DMS 273 (cell line): ENCODE results near the gene CRYGD.
"Not testable (repeated sequence)": the region's sequence is repeated elsewhere in the genome, so short reads cannot be mapped to it uniquely, and the experiment has no call there.

ENCODE experiments used
- DNase-seq: peaks from one replicate; lab custom pipeline; 2025; ENCODE audit not compliant: unreplicated experiment; lab: John Stamatoyannopoulos, UW

The CRYGD gene

DNA sequence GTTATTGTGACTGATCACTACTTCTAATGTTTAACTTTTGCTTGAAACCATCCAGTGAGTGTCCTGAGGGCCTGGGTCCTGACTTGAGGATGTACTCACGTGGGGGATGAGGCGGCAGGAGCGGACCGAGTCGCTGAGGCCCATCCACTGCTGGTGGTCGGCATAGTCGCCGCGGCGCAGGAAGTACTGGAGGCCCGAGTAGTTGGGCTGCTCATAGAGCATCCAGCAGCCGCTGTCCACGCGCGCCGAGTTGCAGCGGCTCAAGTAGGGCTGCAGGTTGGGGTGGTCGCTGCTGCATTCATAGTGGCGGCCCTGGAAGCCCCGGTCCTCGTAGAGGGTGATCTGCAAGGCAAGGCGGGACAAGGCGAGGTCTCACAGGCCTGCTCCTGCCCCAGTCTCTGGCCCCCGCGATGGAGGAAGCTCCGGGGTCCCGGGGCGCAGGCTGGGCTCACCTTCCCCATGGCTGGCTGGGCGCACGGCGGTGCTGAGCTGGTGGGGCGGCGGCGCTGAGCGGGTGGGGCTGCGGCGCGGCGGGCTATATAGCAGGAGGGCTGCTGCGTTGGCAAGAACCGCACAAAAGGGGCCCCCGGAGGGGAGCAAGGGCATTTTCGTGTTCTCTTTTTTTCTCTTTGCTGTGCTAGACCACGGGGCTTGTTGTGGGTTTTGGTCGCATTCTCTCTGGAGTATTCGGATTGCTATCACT lies at the start of gene CRYGD:
Gene CRYGD (minus strand): TSS at position 512 of the 703 bp plus-strand sequence. CDS start 51 bp downstream, at position 461.
- not testable (repeated sequence) for DNase-seq

DNA sequence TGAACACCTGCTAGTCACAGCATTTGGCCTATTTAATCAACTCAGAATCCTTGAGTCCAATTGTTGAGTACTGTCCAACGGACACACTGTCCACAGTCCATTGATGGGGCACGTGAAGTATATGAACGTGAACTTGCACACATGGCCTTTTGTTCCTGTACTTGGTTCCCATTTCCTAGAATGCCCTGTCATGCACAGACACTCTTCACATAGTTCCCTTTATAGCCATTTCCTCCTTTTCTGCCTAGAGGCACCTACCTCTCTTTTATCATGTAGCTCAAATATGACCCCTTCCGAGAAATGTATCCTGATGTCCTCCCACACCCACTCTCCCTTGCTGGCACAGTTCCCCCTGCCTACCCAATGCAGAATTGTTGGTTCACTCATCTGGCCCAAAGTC lies 47.8 kb upstream of the CRYGD start:
- DNase-seq: no peak

DNA sequence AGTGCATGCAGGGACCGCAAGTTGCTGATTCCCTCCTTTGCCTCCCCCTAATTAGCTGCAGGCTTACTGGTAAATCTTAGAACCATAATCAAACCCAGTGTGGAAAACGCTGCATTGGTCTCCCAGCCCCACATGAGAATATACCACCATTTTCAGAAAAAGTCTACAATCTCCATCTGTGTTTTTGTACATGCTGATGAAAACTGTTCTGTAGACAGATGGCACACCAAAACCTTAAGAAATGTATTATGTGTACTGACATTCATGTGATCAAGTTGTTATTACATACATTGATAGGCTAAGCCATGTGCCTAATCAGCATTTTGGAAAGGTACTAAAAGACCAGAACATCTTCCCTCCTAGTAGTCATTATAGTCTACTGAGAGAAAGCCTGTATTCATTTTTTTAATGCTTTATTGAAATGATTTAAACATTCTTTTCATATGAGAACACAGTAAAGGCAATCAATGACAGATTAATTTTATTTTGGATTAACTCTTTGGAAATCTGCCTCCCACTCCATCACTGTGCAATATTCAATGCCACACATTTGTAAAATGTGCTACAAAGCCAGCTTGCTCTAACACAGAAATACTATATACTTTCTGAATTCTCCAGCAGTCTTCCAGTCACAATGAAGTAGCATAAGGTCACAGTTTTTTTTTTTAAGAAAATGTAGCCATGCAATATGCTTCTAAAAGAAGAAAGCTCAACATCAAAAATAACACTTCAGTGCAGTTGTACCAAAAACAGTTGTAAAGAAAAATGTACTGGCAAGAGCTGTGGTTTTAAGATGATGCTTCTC lies 40.8 kb upstream of the CRYGD start:
- no peak for DNase-seq

DNA sequence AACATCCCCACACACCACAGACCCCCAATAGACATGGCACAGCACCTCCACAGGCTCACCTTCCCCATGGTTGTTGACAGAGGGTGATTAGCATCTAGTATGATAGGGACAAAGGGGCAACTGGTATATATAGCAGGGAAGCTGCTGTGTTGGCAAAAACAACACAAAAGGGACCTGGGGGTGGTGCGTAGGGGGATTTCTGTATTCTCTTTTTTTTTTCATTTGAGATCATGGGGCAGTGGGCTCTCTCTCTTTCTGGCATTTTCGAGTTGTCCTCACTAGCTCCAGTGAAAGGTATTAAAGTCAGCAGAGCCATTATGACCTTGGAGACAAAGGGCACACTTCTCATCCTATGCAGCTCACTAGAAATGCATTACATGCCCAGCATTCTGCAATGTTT lies 39.2 kb upstream of the CRYGD start, which contains the start of gene CRYGA:
Gene CRYGA (minus strand): TSS at position 101 of the 400 bp plus-strand sequence. CDS start 33 bp downstream, at position 68.
- DNase-seq: no peak

DNA sequence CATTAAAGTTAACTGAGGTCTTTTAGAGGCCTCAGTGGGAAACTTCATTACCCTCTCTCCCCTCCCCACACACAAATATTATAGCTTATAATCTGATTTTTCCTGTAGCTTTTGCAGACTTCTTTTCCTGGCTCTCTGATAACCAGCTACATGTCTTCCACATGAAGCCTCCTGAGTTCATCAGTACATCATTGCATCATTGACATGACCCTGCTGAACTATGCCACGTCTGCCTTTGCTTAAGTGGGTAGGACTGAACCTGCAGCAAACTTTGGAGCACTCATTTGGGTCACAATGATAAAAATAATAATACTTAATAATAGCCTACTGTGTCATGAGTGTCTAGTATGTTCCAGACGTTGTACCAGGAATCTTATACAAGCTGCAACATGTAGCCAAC lies 32.1 kb upstream of the CRYGD start:
- no peak for DNase-seq

DNA sequence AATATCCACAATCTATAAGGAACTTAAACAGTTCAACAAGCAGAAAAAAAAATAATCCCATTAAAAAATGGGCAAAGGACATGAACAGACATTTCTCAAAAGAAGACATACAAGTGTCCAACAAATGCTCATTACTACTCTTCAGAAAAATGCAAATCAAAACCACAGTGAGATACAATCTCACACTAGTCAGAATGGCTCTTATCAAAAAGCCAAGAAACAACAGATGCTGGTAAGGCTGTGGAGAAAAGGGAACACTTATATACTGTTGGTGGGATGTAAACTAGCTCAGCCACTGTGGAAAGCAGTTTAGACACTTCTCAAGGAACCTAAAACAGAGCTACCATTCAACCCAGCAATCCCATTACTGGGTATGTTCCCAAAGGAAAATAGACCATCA lies 28.8 kb upstream of the CRYGD start:
- DNase-seq: no peak

DNA sequence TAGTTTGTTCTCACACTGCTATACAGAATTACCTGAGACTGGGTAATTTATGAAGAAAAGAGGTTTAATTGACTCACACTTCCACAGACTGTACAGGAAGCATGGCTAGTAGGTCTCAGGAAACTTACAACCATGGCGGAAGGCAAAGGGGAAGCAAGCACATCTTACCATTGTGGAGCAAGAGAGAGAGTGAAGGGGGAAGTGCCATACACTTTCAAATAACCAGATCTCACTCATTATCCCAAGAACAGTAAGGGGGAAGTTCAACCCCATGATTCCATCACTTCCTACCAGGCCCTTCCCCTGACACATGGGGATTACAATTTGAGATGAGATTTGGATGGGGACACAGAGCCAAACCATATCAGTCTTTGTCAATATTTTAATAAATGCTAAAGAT lies 26.6 kb upstream of the CRYGD start:
- DNase-seq: no peak

DNA sequence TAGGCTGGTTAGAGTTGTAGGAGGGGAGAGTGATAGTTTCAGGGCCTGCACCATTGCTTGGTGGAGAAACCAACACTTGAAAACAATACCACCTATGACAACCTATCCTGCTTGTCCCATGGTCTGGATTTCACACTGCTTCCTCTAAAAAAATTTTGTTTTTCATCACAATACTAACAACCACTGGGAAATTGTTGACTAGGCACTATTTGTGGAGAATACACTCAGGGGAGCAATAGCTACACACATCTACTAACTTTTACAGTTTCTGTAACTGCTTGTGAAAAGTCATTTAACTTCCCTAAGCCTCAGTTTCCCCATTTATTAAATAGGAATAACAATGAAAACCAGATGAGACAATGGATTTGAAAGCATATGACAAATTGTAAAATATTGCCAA lies 25.8 kb upstream of the CRYGD start:
- no peak for DNase-seq

DNA sequence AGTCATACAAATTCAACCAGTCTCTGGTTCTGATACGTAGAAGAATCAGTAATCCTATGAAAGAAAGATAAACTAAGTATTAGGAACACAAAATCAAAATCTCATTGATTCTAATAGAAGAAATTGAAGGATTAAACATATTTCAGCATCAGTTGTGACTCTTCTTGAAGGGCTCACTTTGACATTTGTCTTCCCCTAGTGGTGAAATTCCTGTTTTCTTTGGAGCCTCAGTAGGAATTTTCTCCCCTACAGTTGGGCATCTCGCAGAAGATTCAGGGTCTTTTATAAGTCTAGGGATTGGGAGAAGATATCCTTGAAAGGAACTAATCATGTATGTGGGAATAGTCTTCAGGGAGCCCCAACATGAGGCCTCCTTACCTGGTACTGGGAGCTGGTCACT lies 24.5 kb upstream of the CRYGD start:
- DNase-seq: peak; percentile 7

DNA sequence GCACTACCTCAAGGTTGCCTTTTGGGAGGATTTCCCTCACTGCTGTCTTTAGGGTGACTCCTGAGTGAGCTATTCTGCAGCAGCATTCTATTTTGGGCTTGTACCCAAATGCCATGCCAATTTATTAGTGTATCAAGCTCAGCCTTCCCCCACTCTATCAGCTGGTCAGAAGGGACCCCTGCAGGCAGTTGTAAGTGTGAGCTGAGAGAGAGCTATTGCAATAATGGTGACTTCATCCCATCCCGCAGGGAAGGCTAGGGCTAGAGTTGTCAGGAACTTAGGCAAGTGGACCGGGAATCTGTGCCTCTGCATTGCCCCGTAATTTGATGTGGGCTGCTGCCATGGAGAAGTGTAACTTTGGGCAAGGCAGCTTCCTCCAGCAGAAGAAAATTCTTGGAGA lies 23.4 kb upstream of the CRYGD start:
- DNase-seq: no peak

DNA sequence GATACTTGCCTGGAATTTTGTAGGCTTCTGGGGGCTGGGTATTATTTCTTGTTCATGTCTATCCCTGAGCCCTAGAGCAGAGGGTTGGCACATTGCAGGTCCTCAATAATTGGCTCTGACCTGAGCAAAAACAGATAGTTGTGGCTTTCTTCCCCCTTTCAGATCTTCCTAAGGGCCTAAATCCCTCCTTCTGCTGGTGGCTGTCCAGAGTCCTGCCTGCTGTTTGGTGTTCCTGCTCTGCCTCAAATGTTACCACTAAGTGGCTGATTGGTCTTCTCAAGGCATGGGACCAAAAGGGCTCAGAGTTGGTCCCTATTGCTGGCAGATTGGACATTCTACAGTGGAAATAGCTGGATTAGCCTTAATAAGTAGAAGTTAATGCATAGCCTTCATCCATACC lies 22.7 kb upstream of the CRYGD start:
- no peak for DNase-seq

DNA sequence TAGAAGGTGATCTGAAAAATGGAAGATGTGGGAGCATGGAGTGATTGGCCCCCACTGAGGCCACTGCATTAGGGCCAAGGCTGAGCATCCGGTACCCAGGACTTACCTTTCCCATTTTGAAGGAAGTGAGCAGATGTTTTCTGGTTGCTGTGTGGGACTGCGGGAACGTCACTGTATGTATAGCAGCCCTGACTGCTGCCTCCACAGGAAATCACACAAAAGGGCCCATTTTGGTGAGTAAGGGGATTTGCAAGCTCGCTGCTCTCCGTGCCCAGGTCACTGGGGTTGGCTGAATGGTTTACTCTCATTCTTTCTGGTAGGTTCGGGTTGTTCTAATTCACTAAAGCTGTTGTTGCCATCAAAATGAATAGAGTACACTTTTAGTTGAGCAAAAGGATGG lies 21.7 kb upstream of the CRYGD start, which contains the start of gene CRYGB:
Gene CRYGB (minus strand): TSS at position 153 of the 400 bp plus-strand sequence. CDS start 38 bp downstream, at position 115.
- no peak for DNase-seq

DNA sequence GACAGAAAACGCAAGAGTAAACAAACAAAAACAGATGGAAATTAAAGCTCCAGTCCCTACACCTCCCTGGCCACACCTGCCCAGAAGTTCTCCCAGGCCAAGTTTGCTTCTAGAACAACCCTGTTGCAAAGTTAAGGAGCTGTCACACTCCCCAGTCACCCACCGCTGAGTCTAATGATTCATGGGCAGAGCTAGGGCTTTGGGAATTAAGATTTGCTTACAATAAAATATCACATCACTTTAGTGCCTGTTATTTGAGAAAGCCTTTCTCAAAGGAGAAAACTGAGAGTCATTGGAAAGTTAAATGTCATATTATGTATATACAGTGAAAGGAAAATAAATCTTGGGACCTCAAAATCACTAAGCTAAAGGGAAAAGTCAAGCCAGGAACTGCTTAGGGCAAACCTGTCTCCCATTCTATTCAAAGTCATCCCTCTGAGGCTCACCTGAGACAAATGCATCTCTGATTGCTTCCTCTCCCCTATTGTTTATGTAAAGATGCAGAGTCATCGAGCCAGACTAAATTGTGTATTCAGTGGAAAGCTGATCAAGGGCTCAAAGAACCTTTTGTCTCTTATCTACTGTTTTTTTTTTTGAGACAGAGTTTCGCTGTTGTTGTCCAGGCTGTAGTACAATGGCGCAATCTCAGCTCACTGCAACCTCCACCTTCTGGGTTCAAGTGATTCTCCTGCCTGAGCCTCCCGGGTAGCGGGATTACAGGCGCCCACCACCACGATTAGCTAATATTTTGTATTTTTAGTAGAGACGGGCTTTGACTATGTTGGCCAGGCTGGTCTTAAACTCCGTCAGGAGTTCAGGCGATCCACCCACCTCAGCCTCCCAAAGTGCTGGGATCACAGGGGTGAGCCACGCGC lies 18.8 kb upstream of the CRYGD start:
- no peak for DNase-seq

DNA sequence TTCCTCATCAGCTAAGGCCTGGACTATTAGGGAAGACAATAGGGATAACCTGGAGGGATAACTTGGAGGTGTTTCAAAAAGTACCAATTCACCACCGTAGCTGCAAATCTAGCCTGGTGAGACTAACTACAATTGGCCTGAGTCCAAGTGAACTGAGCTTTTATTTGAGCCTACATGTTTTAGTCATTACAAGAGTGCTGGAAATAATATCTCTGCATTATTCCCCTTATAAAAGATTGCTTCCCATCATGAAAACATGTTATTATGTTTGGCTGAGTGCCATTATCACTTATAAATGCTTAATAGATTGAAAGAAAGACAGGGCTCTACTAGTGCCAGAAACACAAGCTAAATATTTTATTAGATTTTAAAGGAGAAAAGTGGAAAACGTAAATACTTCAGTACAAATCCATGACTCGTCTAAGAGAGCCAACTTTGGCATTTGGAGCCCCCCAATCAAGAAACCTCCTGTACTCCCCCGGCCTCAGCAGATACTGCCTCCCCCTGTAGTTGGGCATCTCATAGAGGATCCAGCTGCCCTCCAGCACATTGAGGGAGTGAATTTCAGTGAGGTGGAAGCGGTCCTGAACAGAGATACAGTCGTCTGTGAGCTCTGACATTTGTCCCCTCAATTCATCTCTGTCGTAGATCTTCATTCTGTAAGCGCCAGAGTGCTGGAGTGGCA lies 18.1 kb upstream of the CRYGD start:
- DNase-seq: peak; percentile 37

DNA sequence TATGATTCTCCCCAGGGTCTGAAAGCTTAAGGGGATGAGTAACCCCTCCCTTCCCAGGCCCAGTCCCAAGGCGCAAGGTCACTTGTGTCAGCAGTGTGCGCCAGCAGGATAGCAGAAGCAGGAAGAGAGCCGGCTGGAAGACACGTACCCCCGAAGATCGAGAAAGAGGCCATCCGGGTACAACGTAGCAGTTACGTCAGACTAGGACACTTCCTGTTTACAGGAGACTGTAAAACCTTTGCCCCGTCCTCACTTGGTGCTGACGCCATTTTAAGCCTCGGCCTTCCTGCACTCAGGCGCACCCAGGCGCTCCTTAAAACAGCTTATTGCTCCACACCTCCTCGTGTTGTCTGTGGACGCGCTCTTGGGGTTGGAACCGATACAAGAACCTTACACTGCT lies 15.1 kb upstream of the CRYGD start:
- no peak for DNase-seq

DNA sequence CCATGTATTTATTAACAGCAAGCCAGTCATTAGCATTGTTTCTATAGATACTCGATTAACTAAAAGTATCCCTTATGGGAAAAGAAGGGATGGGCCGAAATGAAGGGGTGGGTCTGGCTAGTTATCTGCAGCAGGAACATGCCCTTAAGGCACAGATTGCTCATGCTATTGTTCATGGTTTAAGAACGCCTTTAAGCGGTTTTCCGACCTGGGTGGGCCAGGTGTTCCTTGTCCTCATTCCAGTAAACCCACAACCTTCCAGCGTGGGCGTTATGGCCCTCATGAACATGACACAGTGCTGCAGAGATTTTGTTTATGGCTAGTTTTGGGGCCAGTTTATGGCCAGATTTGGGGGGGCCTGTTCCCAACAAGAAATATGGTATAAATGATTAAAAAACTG lies 14.0 kb upstream of the CRYGD start:
- DNase-seq: not testable (repeated sequence)

DNA sequence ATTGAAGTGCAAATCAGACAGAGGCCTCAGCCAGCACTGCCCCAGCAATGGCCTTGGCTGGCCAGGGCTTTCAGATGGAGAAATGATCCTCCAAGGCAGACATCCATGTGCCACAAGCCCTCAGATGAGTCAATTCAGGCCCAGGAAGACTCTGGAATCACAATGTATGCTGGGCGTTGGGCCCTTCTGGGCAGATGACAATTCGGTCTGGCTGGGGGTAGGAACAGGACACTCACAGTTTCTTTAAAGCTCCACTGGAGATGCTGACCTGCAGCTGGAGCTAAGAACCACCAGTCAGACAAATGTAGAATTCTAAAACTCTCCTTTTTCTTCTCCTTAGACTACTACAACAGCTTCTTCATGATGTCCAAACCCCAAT lies 12.4 kb upstream of the CRYGD start:
- no peak for DNase-seq

DNA sequence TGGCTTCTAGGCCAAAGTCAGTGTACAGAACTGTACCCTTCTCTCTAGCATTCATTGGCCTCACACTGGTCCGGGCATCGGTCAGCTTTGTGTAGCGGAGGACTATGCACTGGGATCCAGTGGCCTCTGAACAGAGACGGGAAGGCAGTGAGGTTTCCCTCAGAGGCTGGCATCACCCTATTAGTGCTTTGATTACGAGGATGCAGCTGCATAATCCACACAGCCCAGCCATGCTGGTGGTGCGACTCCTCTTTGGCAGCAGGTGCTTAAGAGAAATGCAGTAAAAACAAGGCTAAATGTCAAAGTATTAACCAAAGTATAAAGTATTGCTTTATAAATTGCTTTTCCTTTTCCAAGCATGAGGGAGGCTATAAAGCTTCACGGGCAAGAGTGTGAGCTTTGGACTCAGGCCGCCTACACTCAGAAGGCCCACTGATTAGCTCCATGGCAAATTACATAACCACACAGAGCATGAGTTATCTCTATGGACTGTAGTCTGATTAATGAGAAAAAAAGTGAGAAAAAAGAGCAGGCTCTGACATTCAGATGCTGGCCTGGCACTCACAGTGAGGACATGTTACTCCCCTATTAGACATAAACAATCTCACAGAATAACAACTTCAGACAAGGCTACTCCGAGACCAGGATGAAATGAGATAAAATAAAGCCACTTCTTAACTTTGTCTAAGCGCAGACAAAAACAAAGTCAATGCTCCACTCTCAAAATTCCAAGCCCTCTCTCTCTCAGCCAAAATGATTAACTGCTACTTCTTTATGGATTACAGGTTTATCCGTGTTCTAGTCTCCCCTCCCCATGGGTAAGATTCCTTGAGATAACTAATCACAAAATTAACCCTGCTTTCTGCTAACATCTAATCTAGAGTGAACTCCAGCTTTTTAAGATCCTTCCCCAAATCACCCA lies 11.7 kb upstream of the CRYGD start:
- no peak for DNase-seq

DNA sequence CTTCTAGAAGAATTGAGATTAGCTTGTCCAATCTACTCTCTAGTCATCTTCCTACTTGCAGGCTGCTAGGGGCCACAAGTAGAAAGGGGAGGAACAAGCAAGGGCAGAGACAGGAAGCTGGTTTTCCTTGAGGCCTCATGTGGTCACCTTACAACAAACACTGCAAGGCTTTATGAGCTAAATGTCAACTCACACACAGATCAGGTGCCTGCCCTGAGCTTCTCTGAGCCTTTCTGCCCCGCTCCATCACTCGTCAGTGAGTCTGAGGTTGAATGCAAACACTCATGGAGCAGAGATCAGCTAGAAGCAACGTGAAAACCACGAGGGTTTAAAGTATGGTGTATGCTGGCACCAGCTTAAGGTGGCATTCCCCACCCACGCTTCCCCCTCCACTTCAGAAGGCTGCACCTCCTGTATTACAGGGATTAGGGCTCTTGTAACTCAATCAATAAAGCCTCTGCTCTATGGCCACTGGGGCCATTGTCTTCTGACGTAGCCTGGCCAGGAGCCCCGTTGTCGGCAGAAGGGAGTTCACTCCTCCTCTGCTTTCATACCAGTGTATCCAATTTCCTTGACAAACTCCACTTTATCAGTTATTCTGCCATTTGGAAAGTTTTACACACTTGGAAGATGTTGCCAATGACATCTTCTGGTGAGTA lies 10.7 kb upstream of the CRYGD start:
- DNase-seq: no peak
